SU-DHL-6 (cell line): ENCODE data around the gene ADSS1.

Source experiments
- CTCF ChIP-seq: fragments of 200-600 bp; sonication (generic); IDR thresholded peaks from one replicate; pipeline ENCODE4 v1.5.1; 2017; ENCODE audit warnings: antibody characterized with exemption, mild to moderate bottlenecking, low read length, moderate library complexity; ENCODE audit not compliant: insufficient read depth, poor library complexity, severe bottlenecking
- EZH2phosphoT487 ChIP-seq: fragments of 200-600 bp; sonication (generic), shearing (Covaris generic); conservative IDR thresholded peaks from 2 replicates; pipeline ENCODE4 v1.6.1; 2018; ENCODE audit warnings: mild to moderate bottlenecking, antibody characterized with exemption, low read length, moderate library complexity, mixed read lengths

GRCh38 chr14:104782808-104783139 lies 58.7 kb downstream of the ADSS1 start:
- TF ChIP-seq CTCF (no peak), EZH2phosphoT487 (no peak)
